ENCODE results near the gene KCNMB2.

Gene KCNMB2

GRCh38 chr3:178752843-178753242 is 216.6 kb downstream of the KCNMB2 start:
- DNase-seq (ENCODE audit: low read depth, low spot score), result no peak

- no peak for DNase-seq (ENCODE audit: low read depth, low spot score)
These were observed 218.7 kb downstream of the KCNMB2 start for GRCh38 chr3:178754852-178755510.

GRCh38 chr3:178761024-178761423 is 224.8 kb downstream of the KCNMB2 start:
- DNase-seq (ENCODE audit: low read depth, low spot score), result no peak

- no peak for DNase-seq (ENCODE audit: low read depth, low spot score)
These were observed 225.2 kb downstream of the KCNMB2 start for GRCh38 chr3:178761461-178761860.

- no peak for DNase-seq (ENCODE audit: low read depth, low spot score)
These were observed 226.1 kb downstream of the KCNMB2 start for GRCh38 chr3:178762385-178762784.

GRCh38 chr3:178765472-178765871 is 229.2 kb downstream of the KCNMB2 start:
- no peak for DNase-seq (ENCODE audit: low read depth, low spot score)

- DNase-seq (ENCODE audit: low read depth, low spot score), result no peak
These were observed 231.3 kb downstream of the KCNMB2 start for GRCh38 chr3:178767581-178767980.

GRCh38 chr3:178768072-178768864 is 232.0 kb downstream of the KCNMB2 start:
- DNase-seq (ENCODE audit: low read depth, low spot score), result no peak

GRCh38 chr3:178771511-178771910 is 235.3 kb downstream of the KCNMB2 start:
- DNase-seq (ENCODE audit: low read depth, low spot score), result no peak

GRCh38 chr3:178772746-178773145 is 236.5 kb downstream of the KCNMB2 start:
- no peak for DNase-seq (ENCODE audit: low read depth, low spot score)

- no peak for DNase-seq (ENCODE audit: low read depth, low spot score)
These were observed 237.1 kb downstream of the KCNMB2 start for GRCh38 chr3:178773358-178773757.

GRCh38 chr3:178777718-178778411 is 241.6 kb downstream of the KCNMB2 start:
- no peak for DNase-seq (ENCODE audit: low read depth, low spot score)

GRCh38 chr3:178778589-178778988 is 242.4 kb downstream of the KCNMB2 start:
- DNase-seq (ENCODE audit: low read depth, low spot score), result no peak

- DNase-seq (ENCODE audit: low read depth, low spot score), result no peak
These were observed 249.7 kb downstream of the KCNMB2 start for GRCh38 chr3:178785961-178786360.

GRCh38 chr3:178787960-178788359 is 251.7 kb downstream of the KCNMB2 start:
- DNase-seq (ENCODE audit: low read depth, low spot score), result no peak

GRCh38 chr3:178794711-178795110 is 258.5 kb downstream of the KCNMB2 start:
- DNase-seq (ENCODE audit: low read depth, low spot score), result no peak

GRCh38 chr3:178795349-178795748 is 259.1 kb downstream of the KCNMB2 start:
- no peak for DNase-seq (ENCODE audit: low read depth, low spot score)

GRCh38 chr3:178802259-178802658 is 266.0 kb downstream of the KCNMB2 start:
- DNase-seq (ENCODE audit: low read depth, low spot score), result no peak

- DNase-seq (ENCODE audit: low read depth, low spot score), result no peak
These were observed 266.9 kb downstream of the KCNMB2 start for GRCh38 chr3:178802993-178803693.

GRCh38 chr3:178804606-178805005 is 268.4 kb downstream of the KCNMB2 start:
- DNase-seq (ENCODE audit: low read depth, low spot score), result no peak

- DNase-seq (ENCODE audit: low read depth, low spot score), result no peak
These were observed 269.5 kb downstream of the KCNMB2 start for GRCh38 chr3:178805741-178806140.

GRCh38 chr3:178806651-178807050 is 270.4 kb downstream of the KCNMB2 start:
- no peak for DNase-seq (ENCODE audit: low read depth, low spot score)
